ENCODE results near the gene LPIN2. TPM values are rescaled to one million over a fixed set of nuclear protein-coding genes. Genes with fewer than 3 reads are reported as not detected.
"Not testable (repeated sequence)": the region's sequence is repeated elsewhere in the genome, so short reads cannot be mapped to it uniquely, and the experiment has no call there.

The LPIN2 gene
- total RNA-seq, 1 donor from 2014 or later: 11.0 TPM

DNA sequence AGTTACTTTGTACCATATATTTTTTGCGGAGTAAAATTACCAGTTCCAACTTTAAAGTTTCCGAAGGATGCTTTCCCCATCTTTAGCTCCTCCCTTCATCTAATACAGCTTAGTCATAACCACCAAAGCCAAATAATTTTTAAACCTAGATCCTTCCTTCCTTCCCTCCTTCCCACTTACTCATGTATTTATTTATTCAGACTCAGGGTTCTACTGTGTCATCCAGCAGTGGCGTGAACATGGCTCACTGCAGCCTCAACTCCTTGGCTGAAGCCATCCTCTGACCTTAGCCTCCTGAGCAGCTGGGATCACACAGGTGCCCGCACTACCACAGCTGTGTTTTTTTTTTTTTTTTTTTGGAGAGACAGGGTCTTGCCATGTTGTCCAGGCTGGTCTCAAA is 4.4 kb downstream of the LPIN2 start:
- Histone ChIP-seq H3K27ac (ENCODE audit: low read depth, low read length) (no peak overlapping the region), H3K4me1 (ENCODE audit: control insufficient read depth in 3 of 3, insufficient read depth in 3 of 3, low read length in 3 of 3) (peaks cover 0 to 3% (median 3%) of the 10 kb centered on the region in 3 donors), H3K27me3 (ENCODE audit: control insufficient read depth in 3 of 3, insufficient read depth in 3 of 3, low read length in 3 of 3) (no peaks in the 10 kb centered on the region), H3K4me3 (ENCODE audit: low read length in 3 of 3) (no peak overlapping the region), H3K36me3 (ENCODE audit: control insufficient read depth in 3 of 3, insufficient read depth in 3 of 3, low read length in 3 of 3) (peaks cover 0 to 3% (median 0%) of the 10 kb centered on the region in 3 donors), H3K9me3 (ENCODE audit: control insufficient read depth in 3 of 3, low read length in 3 of 3) (no peaks in the 10 kb centered on the region), H3K9ac (ENCODE audit: low read depth in 1 of 3, low read length in 3 of 3) (no peak overlapping the region)

DNA sequence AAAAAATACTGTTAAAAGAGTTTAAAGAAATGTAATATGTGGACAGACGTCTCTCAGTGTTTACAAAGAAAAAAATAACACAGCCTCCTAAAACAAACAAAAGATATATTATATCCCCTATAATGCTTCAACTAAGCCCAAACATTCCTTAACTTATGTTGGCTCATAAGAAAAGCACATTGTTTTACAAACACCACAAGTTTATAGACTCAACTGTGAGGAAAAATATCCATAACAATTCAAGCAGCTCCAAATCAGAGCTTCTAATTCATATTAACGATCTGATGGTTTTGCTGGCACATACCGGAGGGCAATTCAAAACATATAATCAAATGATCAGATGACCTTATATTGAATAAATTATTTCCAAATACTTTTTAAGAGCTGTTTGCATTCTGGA is 5.5 kb downstream of the LPIN2 start:
- H3K4me3 ChIP-seq (ENCODE audit: low read length in 3 of 3): no peak overlapping the region
- H3K36me3 ChIP-seq (ENCODE audit: control insufficient read depth in 3 of 3, insufficient read depth in 3 of 3, low read length in 3 of 3): peaks cover 0 to 3% (median 0%) of the 10 kb centered on the region in 3 donors
- no peak overlapping the region for H3K27ac ChIP-seq (ENCODE audit: low read depth, low read length)
- no peak overlapping the region for H3K9ac ChIP-seq (ENCODE audit: low read depth in 1 of 3, low read length in 3 of 3)
- peaks cover 0 to 3% (median 3%) of the 10 kb centered on the region in 3 donors for H3K4me1 ChIP-seq (ENCODE audit: control insufficient read depth in 3 of 3, insufficient read depth in 3 of 3, low read length in 3 of 3)
- no peaks in the 10 kb centered on the region for H3K27me3 ChIP-seq (ENCODE audit: control insufficient read depth in 3 of 3, insufficient read depth in 3 of 3, low read length in 3 of 3)
- H3K9me3 ChIP-seq (ENCODE audit: control insufficient read depth in 3 of 3, low read length in 3 of 3): no peaks in the 10 kb centered on the region

DNA sequence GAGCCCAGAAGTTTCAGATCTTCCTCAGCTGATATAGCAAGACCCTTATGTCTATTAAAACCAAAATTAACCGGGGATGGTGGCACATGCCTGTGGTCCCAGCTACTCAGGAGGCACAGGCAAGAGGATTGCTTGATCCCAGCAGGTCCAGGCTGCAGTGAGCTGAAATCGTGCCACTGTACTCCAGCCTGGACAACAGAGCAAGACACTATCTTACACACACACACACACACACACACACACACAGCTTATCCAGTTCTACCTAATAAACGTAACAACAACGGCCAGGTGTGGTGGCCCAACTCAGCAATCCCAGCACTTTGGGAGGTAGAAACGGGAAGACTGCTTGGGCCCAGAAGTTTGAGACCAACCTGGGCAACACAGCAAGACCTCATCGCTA is 7.5 kb downstream of the LPIN2 start:
- Histone ChIP-seq H3K4me1 (ENCODE audit: control insufficient read depth in 3 of 3, insufficient read depth in 3 of 3, low read length in 3 of 3) (no peaks in the 10 kb centered on the region), H3K4me3 (ENCODE audit: low read length in 3 of 3) (no peak overlapping the region), H3K9ac (ENCODE audit: low read depth in 1 of 3, low read length in 3 of 3) (no peak overlapping the region), H3K36me3 (ENCODE audit: control insufficient read depth in 3 of 3, insufficient read depth in 3 of 3, low read length in 3 of 3) (peaks cover 0 to 3% (median 0%) of the 10 kb centered on the region in 3 donors), H3K27me3 (ENCODE audit: control insufficient read depth in 3 of 3, insufficient read depth in 3 of 3, low read length in 3 of 3) (no peaks in the 10 kb centered on the region), H3K27ac (ENCODE audit: low read depth, low read length) (no peak overlapping the region), H3K9me3 (ENCODE audit: control insufficient read depth in 3 of 3, low read length in 3 of 3) (no peaks in the 10 kb centered on the region)

DNA sequence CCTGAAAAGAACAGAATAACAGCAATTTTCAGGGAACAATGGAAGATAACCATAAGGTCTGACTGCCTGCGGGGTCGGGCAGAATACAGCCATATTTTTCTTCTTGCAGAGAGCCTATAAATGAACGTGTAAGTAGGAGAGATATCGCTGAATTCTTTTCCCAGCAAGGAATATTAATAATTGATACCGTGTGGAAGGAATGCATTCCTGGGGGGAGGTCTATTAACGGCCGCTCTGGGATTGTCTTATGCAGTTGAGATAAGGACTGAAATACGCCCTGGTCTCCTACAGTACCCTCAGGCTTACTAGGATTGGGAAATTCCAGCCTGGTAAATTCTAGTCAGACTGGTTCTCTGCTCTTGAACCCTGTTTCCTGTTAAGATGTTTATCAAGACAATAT is 9.2 kb downstream of the LPIN2 start:
- H3K9me3 ChIP-seq (ENCODE audit: control insufficient read depth in 3 of 3, low read length in 3 of 3); H3K27ac ChIP-seq (ENCODE audit: low read depth, low read length); H3K36me3 ChIP-seq (ENCODE audit: control insufficient read depth in 3 of 3, insufficient read depth in 3 of 3, low read length in 3 of 3): not testable (repeated sequence)

DNA sequence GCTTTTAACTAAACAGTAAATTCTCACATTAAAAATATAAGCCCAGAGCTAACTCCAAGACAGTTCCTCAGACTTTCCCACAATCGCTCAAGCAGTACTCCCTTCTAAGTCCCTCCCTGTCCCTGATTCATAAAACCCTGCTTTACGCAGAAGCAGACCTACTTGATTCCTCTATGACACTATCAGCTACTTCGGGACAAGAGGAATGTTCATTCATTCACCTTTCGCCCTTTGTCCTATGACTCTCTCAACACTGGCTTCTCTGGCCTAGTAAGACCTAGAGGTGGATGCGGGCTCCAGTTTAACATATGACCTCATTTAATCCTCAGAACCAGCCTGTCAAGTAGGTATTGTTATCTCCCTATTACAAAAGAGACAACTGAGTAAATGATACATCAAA is 10.2 kb downstream of the LPIN2 start:
- Histone ChIP-seq H3K36me3 (ENCODE audit: control insufficient read depth in 3 of 3, insufficient read depth in 3 of 3, low read length in 3 of 3) (peaks cover 0 to 3% (median 0%) of the 10 kb centered on the region in 3 donors), H3K27ac (ENCODE audit: low read depth, low read length) (no peak overlapping the region), H3K27me3 (ENCODE audit: control insufficient read depth in 3 of 3, insufficient read depth in 3 of 3, low read length in 3 of 3) (no peaks in the 10 kb centered on the region), H3K4me3 (ENCODE audit: low read length in 3 of 3) (no peak overlapping the region), H3K9me3 (ENCODE audit: control insufficient read depth in 3 of 3, low read length in 3 of 3) (no peaks in the 10 kb centered on the region), H3K9ac (ENCODE audit: low read depth in 1 of 3, low read length in 3 of 3) (no peak overlapping the region), H3K4me1 (ENCODE audit: control insufficient read depth in 3 of 3, insufficient read depth in 3 of 3, low read length in 3 of 3) (peaks cover 7 to 13% (median 9%) of the 10 kb centered on the region in 3 donors)

More for the DNA sequence above, 9.2 kb downstream of the LPIN2 start:
- H3K9ac ChIP-seq (ENCODE audit: low read depth in 1 of 3, low read length in 3 of 3); H3K27me3 ChIP-seq (ENCODE audit: control insufficient read depth in 3 of 3, insufficient read depth in 3 of 3, low read length in 3 of 3); H3K4me1 ChIP-seq (ENCODE audit: control insufficient read depth in 3 of 3, insufficient read depth in 3 of 3, low read length in 3 of 3); H3K4me3 ChIP-seq (ENCODE audit: low read length in 3 of 3): not testable (repeated sequence)

DNA sequence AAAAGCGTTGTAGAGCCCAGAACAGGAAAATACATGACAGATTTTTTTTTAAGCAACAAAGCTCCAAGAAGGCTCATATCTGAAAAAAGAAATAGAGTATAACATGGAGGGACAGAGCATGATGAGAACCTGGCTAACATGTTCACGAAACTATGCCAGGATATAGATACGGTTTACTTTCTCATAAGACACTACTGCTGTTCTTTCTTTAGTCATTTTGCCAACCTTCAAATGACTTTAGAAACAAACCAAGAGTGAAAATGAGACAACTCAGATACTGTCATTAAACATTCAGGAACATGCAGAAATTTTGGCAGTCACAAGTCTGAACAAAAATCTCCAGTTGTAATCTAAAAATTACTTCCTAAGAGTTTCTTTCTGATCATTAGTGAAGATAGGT is 14.3 kb downstream of the LPIN2 start:
- Histone ChIP-seq H3K27ac (ENCODE audit: low read depth, low read length) (peak overlapping the region; percentile 54), H3K9ac (ENCODE audit: low read depth in 1 of 3, low read length in 3 of 3) (no peak overlapping the region), H3K4me3 (ENCODE audit: low read length in 3 of 3) (no peak overlapping the region)

DNA sequence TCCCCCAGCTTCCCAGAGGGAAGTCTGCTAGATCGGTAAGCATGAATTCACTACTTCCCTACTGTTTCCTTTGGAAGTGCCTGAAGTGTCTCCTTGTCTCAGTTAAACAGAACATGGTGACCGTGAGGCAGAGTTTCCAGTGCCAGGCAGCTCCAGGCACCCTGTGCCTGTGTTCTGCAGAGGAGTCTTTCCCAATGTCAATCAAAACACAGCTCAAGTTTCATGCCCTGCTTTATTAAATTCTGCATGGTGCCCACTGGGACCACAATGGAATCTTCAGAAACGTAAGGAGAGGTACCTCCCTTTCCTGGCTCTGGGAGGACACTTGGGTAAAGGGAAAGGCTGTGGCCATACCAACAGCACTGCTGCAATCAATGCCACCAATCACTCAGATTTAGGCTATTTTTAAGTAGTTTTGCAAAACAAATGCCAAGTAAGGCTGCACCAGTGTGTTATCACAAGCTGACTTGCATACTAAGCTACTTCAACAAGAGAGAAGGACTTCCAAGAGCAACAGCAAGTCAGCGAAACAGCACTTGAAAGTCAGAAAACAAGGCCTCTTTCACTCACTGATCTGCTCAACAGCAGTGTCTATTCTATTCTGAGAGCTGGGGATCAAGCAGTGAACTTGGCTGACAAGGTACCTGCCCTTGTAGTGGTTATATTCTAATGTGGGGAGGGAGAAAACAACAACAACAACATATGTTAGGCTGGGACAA is 14.9 kb downstream of the LPIN2 start:
- peaks cover 10 to 18% (median 13%) of the 10 kb centered on the region in 3 donors for H3K4me1 ChIP-seq (ENCODE audit: control insufficient read depth in 3 of 3, insufficient read depth in 3 of 3, low read length in 3 of 3)
- peak overlapping the region; percentile 54 for H3K27ac ChIP-seq (ENCODE audit: low read depth, low read length)
- no peaks in the 10 kb centered on the region for H3K27me3 ChIP-seq (ENCODE audit: control insufficient read depth in 3 of 3, insufficient read depth in 3 of 3, low read length in 3 of 3)
- H3K36me3 ChIP-seq (ENCODE audit: control insufficient read depth in 3 of 3, insufficient read depth in 3 of 3, low read length in 3 of 3): no peaks in the 10 kb centered on the region
- H3K9ac ChIP-seq (ENCODE audit: low read depth in 1 of 3, low read length in 3 of 3): peak overlapping the region in 2 of 3 donors; percentile 26 to 35
- no peaks in the 10 kb centered on the region for H3K9me3 ChIP-seq (ENCODE audit: control insufficient read depth in 3 of 3, low read length in 3 of 3)
- H3K4me3 ChIP-seq (ENCODE audit: low read length in 3 of 3): peak overlapping the region in 1 of 3 donors; percentile 4

More for the DNA sequence above, 14.3 kb downstream of the LPIN2 start:
- no peaks in the 10 kb centered on the region for H3K36me3 ChIP-seq (ENCODE audit: control insufficient read depth in 3 of 3, insufficient read depth in 3 of 3, low read length in 3 of 3)
- H3K9me3 ChIP-seq (ENCODE audit: control insufficient read depth in 3 of 3, low read length in 3 of 3): no peaks in the 10 kb centered on the region
- peaks cover 10 to 18% (median 13%) of the 10 kb centered on the region in 3 donors for H3K4me1 ChIP-seq (ENCODE audit: control insufficient read depth in 3 of 3, insufficient read depth in 3 of 3, low read length in 3 of 3)
- H3K27me3 ChIP-seq (ENCODE audit: control insufficient read depth in 3 of 3, insufficient read depth in 3 of 3, low read length in 3 of 3): no peaks in the 10 kb centered on the region

DNA sequence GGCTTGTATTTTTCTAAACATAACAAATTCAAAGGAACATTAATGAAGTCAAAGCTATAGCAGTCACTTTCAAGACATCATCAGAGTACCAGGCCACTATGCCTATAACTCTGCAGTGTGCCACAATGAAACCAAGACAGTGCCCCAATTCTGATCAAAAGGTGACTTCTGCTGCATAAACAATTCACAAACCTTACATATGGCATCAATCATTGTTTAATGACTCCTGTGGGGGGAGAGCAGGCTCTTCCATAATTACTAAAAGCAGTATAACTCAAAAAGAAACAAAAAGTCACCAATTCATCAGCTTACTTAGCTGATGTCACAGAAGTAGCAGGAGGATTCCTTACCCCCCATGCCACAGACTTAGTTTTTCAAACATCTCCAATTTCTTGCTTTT is 15.5 kb downstream of the LPIN2 start:
- Histone ChIP-seq H3K4me1 (ENCODE audit: control insufficient read depth in 3 of 3, insufficient read depth in 3 of 3, low read length in 3 of 3) (peaks cover 10 to 18% (median 13%) of the 10 kb centered on the region in 3 donors), H3K36me3 (ENCODE audit: control insufficient read depth in 3 of 3, insufficient read depth in 3 of 3, low read length in 3 of 3) (no peaks in the 10 kb centered on the region), H3K9ac (ENCODE audit: low read depth in 1 of 3, low read length in 3 of 3) (no peak overlapping the region), H3K9me3 (ENCODE audit: control insufficient read depth in 3 of 3, low read length in 3 of 3) (no peaks in the 10 kb centered on the region), H3K27me3 (ENCODE audit: control insufficient read depth in 3 of 3, insufficient read depth in 3 of 3, low read length in 3 of 3) (no peaks in the 10 kb centered on the region), H3K4me3 (ENCODE audit: low read length in 3 of 3) (no peak overlapping the region), H3K27ac (ENCODE audit: low read depth, low read length) (peak overlapping the region; percentile 54)

DNA sequence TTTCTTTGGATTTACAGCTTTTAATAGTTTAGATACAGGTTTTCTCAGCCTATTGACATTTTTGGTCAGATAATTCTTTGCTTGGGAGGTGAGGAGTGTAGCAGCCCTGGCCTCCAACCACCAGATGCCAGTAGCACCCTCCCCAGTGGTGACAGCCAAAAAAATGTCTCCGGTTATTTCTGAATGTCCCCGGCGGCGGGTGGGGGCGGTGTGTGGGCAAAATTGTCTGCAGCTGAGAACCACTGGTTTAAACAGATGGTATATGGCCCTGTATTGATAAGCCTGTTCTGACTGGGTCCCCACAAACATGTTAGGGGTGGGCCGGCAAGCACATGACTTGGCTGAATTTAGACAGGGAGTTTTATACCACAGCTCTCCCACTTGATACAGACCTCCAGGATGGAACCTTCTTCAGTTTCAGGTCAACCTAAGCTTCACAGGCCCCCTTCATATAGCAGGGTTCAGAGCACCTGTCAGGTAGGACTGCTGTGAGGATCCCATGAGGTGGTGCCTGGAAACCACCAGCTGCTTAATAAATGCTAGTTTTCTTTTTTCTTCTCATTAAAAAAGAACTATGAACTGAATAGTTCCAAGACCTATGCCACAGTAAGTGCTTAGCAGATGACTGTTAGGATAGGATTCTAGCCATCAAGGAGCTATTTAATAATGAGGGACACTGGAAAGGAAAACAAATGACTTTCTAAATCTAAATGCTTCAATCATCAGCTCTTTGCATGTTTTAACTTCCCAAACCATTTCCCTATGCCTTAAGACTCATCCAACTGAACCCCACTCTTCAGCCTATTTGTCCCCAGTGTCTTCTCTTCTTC is 18.1 kb downstream of the LPIN2 start:
- Histone ChIP-seq H3K4me1 (ENCODE audit: control insufficient read depth in 3 of 3, insufficient read depth in 3 of 3, low read length in 3 of 3) (peaks cover 10 to 18% (median 13%) of the 10 kb centered on the region in 3 donors), H3K27ac (ENCODE audit: low read depth, low read length) (no peak overlapping the region), H3K9me3 (ENCODE audit: control insufficient read depth in 3 of 3, low read length in 3 of 3) (no peaks in the 10 kb centered on the region), H3K4me3 (ENCODE audit: low read length in 3 of 3) (no peak overlapping the region), H3K36me3 (ENCODE audit: control insufficient read depth in 3 of 3, insufficient read depth in 3 of 3, low read length in 3 of 3) (no peaks in the 10 kb centered on the region), H3K9ac (ENCODE audit: low read depth in 1 of 3, low read length in 3 of 3) (no peak overlapping the region), H3K27me3 (ENCODE audit: control insufficient read depth in 3 of 3, insufficient read depth in 3 of 3, low read length in 3 of 3) (no peaks in the 10 kb centered on the region)

DNA sequence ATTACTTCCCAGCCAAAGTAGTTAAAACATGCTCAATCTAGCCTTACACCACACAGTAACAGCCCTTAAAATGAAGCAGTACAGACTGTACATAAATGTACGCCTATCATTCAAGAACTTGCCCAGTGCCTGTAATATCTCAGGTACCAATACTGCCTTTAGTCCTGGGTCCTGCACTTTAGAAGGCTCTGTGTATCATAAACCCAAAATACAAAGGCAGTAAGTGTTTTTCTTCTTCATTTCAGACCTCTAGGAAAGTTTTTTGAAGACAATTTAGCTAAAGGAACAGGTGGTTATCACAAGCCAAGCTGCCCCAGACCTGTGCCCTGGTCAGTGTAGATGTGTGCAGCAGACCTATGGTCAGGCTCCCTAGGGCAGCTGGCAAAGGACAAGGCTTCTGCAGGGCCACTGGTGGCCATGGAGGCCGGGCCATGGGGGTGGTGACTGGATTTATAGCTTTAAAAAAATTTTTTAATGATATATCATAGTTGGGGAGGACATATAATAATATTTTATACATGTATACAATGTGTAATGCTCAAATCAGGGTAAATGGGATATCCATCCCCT is 18.8 kb downstream of the LPIN2 start:
- H3K36me3 ChIP-seq (ENCODE audit: control insufficient read depth in 3 of 3, insufficient read depth in 3 of 3, low read length in 3 of 3): no peaks in the 10 kb centered on the region
- no peak overlapping the region for H3K4me3 ChIP-seq (ENCODE audit: low read length in 3 of 3)
- H3K27me3 ChIP-seq (ENCODE audit: control insufficient read depth in 3 of 3, insufficient read depth in 3 of 3, low read length in 3 of 3): no peaks in the 10 kb centered on the region
- no peaks in the 10 kb centered on the region for H3K9me3 ChIP-seq (ENCODE audit: control insufficient read depth in 3 of 3, low read length in 3 of 3)
- H3K27ac ChIP-seq (ENCODE audit: low read depth, low read length): no peak overlapping the region
- H3K4me1 ChIP-seq (ENCODE audit: control insufficient read depth in 3 of 3, insufficient read depth in 3 of 3, low read length in 3 of 3): peaks cover 10 to 14% (median 13%) of the 10 kb centered on the region in 3 donors
- H3K9ac ChIP-seq (ENCODE audit: low read depth in 1 of 3, low read length in 3 of 3): no peak overlapping the region
